Thyroid gland (tissue), 4 donors: ENCODE measurements around the gene C13orf46.

Source experiments
- CTCF ChIP-seq, 6 experiments: fragments of 200-600 bp in 3 of 6; fragments of 450-650 bp in 3 of 6; sonication (generic) in 3 of 6; IDR thresholded peaks; one replicate each; pipeline ENCODE4 v1.5.1; 2016 to 2019; ENCODE audit warnings: antibody characterized with exemption in 6 of 6, mild to moderate bottlenecking in 2 of 6, inconsistent platforms in 1 of 6, moderate library complexity in 1 of 6
- POLR2A ChIP-seq, 2 donors: fragments of 450-650 bp; IDR thresholded peaks; one replicate each; pipeline ENCODE4 v1.6.1; 2017; ENCODE audit warnings: antibody characterized with exemption in 2 of 2, mild to moderate bottlenecking in 2 of 2, moderate library complexity in 1 of 2

GRCh38 chr13:113989585-113990300 is 15.9 kb upstream of the C13orf46 start:
- no peak for TF ChIP-seq CTCF (IDR thresholded peaks at IDR 0.05)
- no peak for TF ChIP-seq POLR2A (IDR thresholded peaks at IDR 0.05)
